Measurements from ENCODE around the gene EDARADD. TPM values are rescaled to one million over a fixed set of nuclear protein-coding genes. Genes with fewer than 3 reads are reported as not detected.

EDARADD gene
- total RNA-seq, 1 experiment from 2014 or later = 0.30 TPM

DNA sequence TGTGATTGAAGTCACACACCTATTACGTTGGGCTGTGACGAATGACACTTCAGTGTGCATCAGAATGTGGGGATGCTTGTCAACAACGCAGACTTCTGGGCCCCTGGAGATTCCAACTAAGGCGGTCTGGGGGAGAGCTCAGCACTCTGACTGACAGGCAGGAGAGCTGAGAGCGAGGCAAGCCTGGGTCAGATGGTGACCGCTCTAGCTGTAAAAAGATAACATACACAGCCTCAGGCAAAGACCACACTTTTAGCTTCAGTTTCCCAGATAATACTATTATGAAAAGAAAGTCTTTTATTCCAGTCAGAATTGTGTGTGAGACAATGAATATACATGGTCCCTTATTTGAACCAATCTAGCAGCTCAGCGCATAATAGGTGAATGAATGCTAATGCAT lies 25.4 kb downstream of the EDARADD start:
- H2AFZ ChIP-seq (ENCODE audit: low read depth, low read length, poor library complexity, severe bottlenecking) = no peak overlapping the region
- H3K4me2 ChIP-seq (ENCODE audit: low read length) = no peak overlapping the region
- H3K4me3 ChIP-seq (replicated peaks in 1 of 2; ENCODE audit: low read depth in 1 of 2, low read length in 2 of 2) = no peak overlapping the region
- no peak overlapping the region for H3K27ac ChIP-seq (ENCODE audit: low read depth, low read length)
- no peaks in the 10 kb centered on the region for H4K20me1 ChIP-seq (ENCODE audit: insufficient read depth)
- ChIA-PET RAD21 (ENCODE audit: low non-redundant PET in 1 of 2, low total read pairs in 2 of 2, uncharacterized antibody in 2 of 2, unreplicated experiment in 2 of 2) (no interaction called here), CTCF (no interaction called here), POLR2A (no interaction called here)
- no peaks in the 10 kb centered on the region for H3K79me2 ChIP-seq (ENCODE audit: insufficient read depth, low read length)
- TF ChIP-seq, protein P1, sequence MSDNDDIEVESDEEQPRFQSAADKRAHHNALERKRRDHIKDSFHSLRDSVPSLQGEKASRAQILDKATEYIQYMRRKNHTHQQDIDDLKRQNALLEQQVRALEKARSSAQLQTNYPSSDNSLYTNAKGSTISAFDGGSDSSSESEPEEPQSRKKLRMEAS (IDR thresholded peaks at IDR 0.05) = no peak
- no peak for TF ChIP-seq ZFX (IDR thresholded peaks at IDR 0.05)
- TF ChIP-seq, protein P2, sequence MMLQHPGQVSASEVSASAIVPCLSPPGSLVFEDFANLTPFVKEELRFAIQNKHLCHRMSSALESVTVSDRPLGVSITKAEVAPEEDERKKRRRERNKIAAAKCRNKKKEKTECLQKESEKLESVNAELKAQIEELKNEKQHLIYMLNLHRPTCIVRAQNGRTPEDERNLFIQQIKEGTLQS (IDR thresholded peaks at IDR 0.05) = no peak
- no peak for TF ChIP-seq SIN3A (IDR thresholded peaks at IDR 0.05; ENCODE audit: low read depth)
- TF ChIP-seq, protein P3, sequence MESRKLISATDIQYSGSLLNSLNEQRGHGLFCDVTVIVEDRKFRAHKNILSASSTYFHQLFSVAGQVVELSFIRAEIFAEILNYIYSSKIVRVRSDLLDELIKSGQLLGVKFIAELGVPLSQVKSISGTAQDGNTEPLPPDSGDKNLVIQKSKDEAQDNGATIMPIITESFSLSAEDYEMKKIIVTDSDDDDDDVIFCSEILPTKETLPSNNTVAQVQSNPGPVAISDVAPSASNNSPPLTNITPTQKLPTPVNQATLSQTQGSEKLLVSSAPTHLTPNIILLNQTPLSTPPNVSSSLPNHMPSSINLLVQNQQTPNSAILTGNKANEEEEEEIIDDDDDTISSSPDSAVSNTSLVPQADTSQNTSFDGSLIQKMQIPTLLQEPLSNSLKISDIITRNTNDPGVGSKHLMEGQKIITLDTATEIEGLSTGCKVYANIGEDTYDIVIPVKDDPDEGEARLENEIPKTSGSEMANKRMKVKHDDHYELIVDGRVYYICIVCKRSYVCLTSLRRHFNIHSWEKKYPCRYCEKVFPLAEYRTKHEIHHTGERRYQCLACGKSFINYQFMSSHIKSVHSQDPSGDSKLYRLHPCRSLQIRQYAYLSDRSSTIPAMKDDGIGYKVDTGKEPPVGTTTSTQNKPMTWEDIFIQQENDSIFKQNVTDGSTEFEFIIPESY (IDR thresholded peaks at IDR 0.05; ENCODE audit: extremely low read depth, insufficient replicate concordance, low read length) = no peak
- no peak for TF ChIP-seq YY1 (IDR thresholded peaks at IDR 0.05; ENCODE audit: extremely low read depth, insufficient replicate concordance, low read depth, low read length)
- no peak for TF ChIP-seq EZH2phosphoT487 (IDR thresholded peaks at IDR 0.05; ENCODE audit: borderline replicate concordance)
- no peaks in the 10 kb centered on the region for H3K27me3 ChIP-seq (ENCODE audit: insufficient read depth, low read length)
- no peaks in the 10 kb centered on the region for H3K9me2 ChIP-seq (ENCODE audit: insufficient read depth)
- ATAC-seq (no peak), DNase-seq (ENCODE audit: low read depth, low spot score) (no peak)
- intact Hi-C loops (cut with micrococcal nuclease) = no loop called here
- H3K9ac ChIP-seq (ENCODE audit: low read length) = no peak overlapping the region
- no TSS peak for BruUV-seq (replicated peaks)
- no peaks in the 10 kb centered on the region for H3K9me3 ChIP-seq (ENCODE audit: control insufficient read depth in 1 of 2, insufficient read depth in 1 of 2, low read depth in 1 of 2, low read length in 2 of 2)
- peaks cover 0 to 4% of the 10 kb centered on the region in 2 experiments; a peak in 1 of 4 replicates for H3K4me1 ChIP-seq (ENCODE audit: control insufficient read depth in 1 of 2, insufficient read depth in 2 of 2, low read length in 2 of 2)
- H3K36me3 ChIP-seq (ENCODE audit: control insufficient read depth in 1 of 2, insufficient read depth in 2 of 2, low read length in 2 of 2) = no peaks in the 10 kb centered on the region

DNA sequence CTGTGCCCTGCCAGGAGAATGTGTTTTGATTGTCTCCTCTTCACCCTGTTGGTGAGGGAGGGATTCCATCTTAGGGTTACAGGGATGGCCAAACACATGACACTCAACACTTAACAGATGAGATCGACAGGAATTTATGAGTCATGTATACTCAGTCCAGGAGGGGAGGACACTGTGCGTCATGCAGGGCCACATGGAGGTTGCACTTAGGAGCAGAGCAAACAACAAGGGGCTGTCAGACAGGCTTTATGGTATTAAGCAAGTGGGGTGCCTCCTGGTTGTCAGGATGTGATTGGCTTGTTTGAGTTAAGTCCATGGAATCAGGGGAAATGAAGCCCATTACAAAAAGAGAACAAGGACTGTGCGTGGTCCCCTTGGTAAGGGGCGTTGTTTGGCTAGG lies 26.9 kb downstream of the EDARADD start:
- ATAC-seq (no peak), DNase-seq (ENCODE audit: low read depth, low spot score) (no peak)
- RAD21 ChIA-PET (ENCODE audit: low non-redundant PET in 1 of 2, low total read pairs in 2 of 2, uncharacterized antibody in 2 of 2, unreplicated experiment in 2 of 2) = no interaction called here
- Histone ChIP-seq H3K4me1 (ENCODE audit: control insufficient read depth in 1 of 2, insufficient read depth in 2 of 2, low read length in 2 of 2) (peaks cover 0 to 4% of the 10 kb centered on the region in 2 experiments; a peak in 1 of 4 replicates), H3K4me3 (replicated peaks in 1 of 2; ENCODE audit: low read depth in 1 of 2, low read length in 2 of 2) (no peak overlapping the region), H3K9ac (ENCODE audit: low read length) (no peak overlapping the region), H3K4me2 (ENCODE audit: low read length) (no peak overlapping the region), H3K9me2 (ENCODE audit: insufficient read depth) (no peaks in the 10 kb centered on the region), H3K36me3 (ENCODE audit: control insufficient read depth in 1 of 2, insufficient read depth in 2 of 2, low read length in 2 of 2) (no peaks in the 10 kb centered on the region), H3K27me3 (ENCODE audit: insufficient read depth, low read length) (no peaks in the 10 kb centered on the region), H3K27ac (ENCODE audit: low read depth, low read length) (no peak overlapping the region), H3K9me3 (ENCODE audit: control insufficient read depth in 1 of 2, insufficient read depth in 1 of 2, low read depth in 1 of 2, low read length in 2 of 2) (no peaks in the 10 kb centered on the region), H3K79me2 (ENCODE audit: insufficient read depth, low read length) (no peaks in the 10 kb centered on the region), H2AFZ (ENCODE audit: low read depth, low read length, poor library complexity, severe bottlenecking) (no peak overlapping the region), H4K20me1 (ENCODE audit: insufficient read depth) (no peaks in the 10 kb centered on the region)
- intact Hi-C loops (cut with micrococcal nuclease) = no loop called here
- BruUV-seq (replicated peaks) = no TSS peak
- POLR2A ChIA-PET = no interaction called here
- CTCF ChIA-PET = interaction anchor here (0.7 kb wide), 1 partner anchor 34 kb away, joined by 3 read pairs; no protein-coding TSS in a partner anchor
- TF ChIP-seq, protein P4, sequence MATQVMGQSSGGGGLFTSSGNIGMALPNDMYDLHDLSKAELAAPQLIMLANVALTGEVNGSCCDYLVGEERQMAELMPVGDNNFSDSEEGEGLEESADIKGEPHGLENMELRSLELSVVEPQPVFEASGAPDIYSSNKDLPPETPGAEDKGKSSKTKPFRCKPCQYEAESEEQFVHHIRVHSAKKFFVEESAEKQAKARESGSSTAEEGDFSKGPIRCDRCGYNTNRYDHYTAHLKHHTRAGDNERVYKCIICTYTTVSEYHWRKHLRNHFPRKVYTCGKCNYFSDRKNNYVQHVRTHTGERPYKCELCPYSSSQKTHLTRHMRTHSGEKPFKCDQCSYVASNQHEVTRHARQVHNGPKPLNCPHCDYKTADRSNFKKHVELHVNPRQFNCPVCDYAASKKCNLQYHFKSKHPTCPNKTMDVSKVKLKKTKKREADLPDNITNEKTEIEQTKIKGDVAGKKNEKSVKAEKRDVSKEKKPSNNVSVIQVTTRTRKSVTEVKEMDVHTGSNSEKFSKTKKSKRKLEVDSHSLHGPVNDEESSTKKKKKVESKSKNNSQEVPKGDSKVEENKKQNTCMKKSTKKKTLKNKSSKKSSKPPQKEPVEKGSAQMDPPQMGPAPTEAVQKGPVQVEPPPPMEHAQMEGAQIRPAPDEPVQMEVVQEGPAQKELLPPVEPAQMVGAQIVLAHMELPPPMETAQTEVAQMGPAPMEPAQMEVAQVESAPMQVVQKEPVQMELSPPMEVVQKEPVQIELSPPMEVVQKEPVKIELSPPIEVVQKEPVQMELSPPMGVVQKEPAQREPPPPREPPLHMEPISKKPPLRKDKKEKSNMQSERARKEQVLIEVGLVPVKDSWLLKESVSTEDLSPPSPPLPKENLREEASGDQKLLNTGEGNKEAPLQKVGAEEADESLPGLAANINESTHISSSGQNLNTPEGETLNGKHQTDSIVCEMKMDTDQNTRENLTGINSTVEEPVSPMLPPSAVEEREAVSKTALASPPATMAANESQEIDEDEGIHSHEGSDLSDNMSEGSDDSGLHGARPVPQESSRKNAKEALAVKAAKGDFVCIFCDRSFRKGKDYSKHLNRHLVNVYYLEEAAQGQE (IDR thresholded peaks at IDR 0.05; ENCODE audit: low read depth) = no peak
- TF ChIP-seq, protein P5, sequence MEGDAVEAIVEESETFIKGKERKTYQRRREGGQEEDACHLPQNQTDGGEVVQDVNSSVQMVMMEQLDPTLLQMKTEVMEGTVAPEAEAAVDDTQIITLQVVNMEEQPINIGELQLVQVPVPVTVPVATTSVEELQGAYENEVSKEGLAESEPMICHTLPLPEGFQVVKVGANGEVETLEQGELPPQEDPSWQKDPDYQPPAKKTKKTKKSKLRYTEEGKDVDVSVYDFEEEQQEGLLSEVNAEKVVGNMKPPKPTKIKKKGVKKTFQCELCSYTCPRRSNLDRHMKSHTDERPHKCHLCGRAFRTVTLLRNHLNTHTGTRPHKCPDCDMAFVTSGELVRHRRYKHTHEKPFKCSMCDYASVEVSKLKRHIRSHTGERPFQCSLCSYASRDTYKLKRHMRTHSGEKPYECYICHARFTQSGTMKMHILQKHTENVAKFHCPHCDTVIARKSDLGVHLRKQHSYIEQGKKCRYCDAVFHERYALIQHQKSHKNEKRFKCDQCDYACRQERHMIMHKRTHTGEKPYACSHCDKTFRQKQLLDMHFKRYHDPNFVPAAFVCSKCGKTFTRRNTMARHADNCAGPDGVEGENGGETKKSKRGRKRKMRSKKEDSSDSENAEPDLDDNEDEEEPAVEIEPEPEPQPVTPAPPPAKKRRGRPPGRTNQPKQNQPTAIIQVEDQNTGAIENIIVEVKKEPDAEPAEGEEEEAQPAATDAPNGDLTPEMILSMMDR (IDR thresholded peaks at IDR 0.05 in 2 of 3, conservative IDR thresholded peaks at IDR 0.05 in 1 of 3; ENCODE audit: borderline replicate concordance in 1 of 3, insufficient read depth in 1 of 3, low read depth in 2 of 3, low read length in 2 of 3) = no peak
- TF ChIP-seq, protein P2 (IDR thresholded peaks at IDR 0.05) = no peak
- TF ChIP-seq ZNF274 (IDR thresholded peaks at IDR 0.05; ENCODE audit: low read depth, low read length) (no peak), SIN3A (IDR thresholded peaks at IDR 0.05; ENCODE audit: low read depth) (no peak), CEBPB (IDR thresholded peaks at IDR 0.05; ENCODE audit: low read depth) (no peak)

Data from HCT116 (cell line).